SK-N-SH (cell line): ENCODE measurements around the gene TKTL1. TPM values are rescaled to one million over a fixed set of nuclear protein-coding genes. Genes with fewer than 3 reads are reported as not detected.

Source experiments
- CTCF ChIA-PET: fragments of 300-600, 350-600 bp; formaldehyde crosslinking; extraction: SDS; loops from one replicate; lab custom pipeline; 2021; lab: Yijun Ruan, JAX
- POLR2A ChIA-PET: fragments of 350-600 bp; sonication (Branson Sonifier 250); formaldehyde crosslinking; extraction: SDS; loops from one replicate; lab custom pipeline; 2020; ENCODE audit warnings: antibody characterized with exemption, inconsistent platforms; lab: Yijun Ruan, JAX
- DNase-seq: peaks from one replicate; pipeline ENCODE4 v3.0.0; 2012
- H2AFZ ChIP-seq: fragments of 200-600 bp; sonication (generic); 2 replicates; pipeline ENCODE4 v1.8.1; 2016; ENCODE audit warnings: antibody characterized with exemption, mild to moderate bottlenecking, low read depth
- H3F3A ChIP-seq: fragments of 200-600 bp; sonication (generic); replicated peaks from 2 replicates; pipeline ENCODE3; 2016; ENCODE audit warnings: antibody characterized with exemption, mild to moderate bottlenecking; ENCODE audit not compliant: insufficient read depth
- H3K27ac ChIP-seq, 2 experiments: fragments of 200-500 bp in 1 of 2; fragments of 200-600 bp in 1 of 2; sonication (Bioruptor generic) in 1 of 2; sonication (generic), shearing (Covaris generic) in 1 of 2; 2 replicates each; pipeline versions ENCODE4 v1.5.1 to v1.6.1; 2014 to 2016; ENCODE audit warnings: low read depth in 2 of 2, inconsistent platforms in 1 of 2, low read length in 1 of 2, mild to moderate bottlenecking in 1 of 2, mixed read lengths in 1 of 2
- H3K27me3 ChIP-seq: fragments of 200-600 bp; sonication (generic), shearing (Covaris generic); 2 replicates; pipeline ENCODE4 v1.6.1; 2016; ENCODE audit warnings: mixed run types; ENCODE audit not compliant: insufficient read depth
- H3K36me3 ChIP-seq, 2 experiments: fragments of 200-500 bp in 1 of 2; fragments of 200-600 bp in 1 of 2; sonication (Bioruptor generic) in 1 of 2; sonication (generic) in 1 of 2; replicated peaks in 1 of 2; 2 replicates each; pipeline versions ENCODE3 to v1.5.1; 2014 to 2016; ENCODE audit warnings: low read length in 1 of 2, mild to moderate bottlenecking in 1 of 2; ENCODE audit not compliant: insufficient read depth in 2 of 2, control insufficient read depth in 1 of 2
- H3K4me1 ChIP-seq, 2 experiments: fragments of 200-500 bp in 1 of 2; fragments of 200-600 bp in 1 of 2; sonication (Bioruptor generic) in 1 of 2; sonication (generic), shearing (Covaris generic) in 1 of 2; 2 replicates each; pipeline versions ENCODE4 v1.5.1 to v1.6.1; 2014 to 2016; ENCODE audit warnings: low read depth in 1 of 2, low read length in 1 of 2, mixed run types in 1 of 2; ENCODE audit not compliant: insufficient read depth in 2 of 2, control insufficient read depth in 1 of 2
- H3K4me2 ChIP-seq: fragments of 200-600 bp; sonication (generic), shearing (Covaris generic); 2 replicates; pipeline ENCODE4 v1.6.1; 2017; ENCODE audit warnings: mixed run types
- H3K4me3 ChIP-seq, 2 experiments: fragments of 200-500 bp in 1 of 2; fragments of 200-600 bp in 1 of 2; sonication (Bioruptor generic) in 1 of 2; sonication (generic), shearing (Covaris generic) in 1 of 2; 2 replicates each; pipeline versions ENCODE4 v1.5.1 to v1.8.1; 2014 to 2016; ENCODE audit warnings: low read depth in 2 of 2, inconsistent platforms in 1 of 2, low read length in 1 of 2, mild to moderate bottlenecking in 1 of 2, mixed read lengths in 1 of 2, moderate library complexity in 1 of 2
- H3K79me2 ChIP-seq: fragments of 200-600 bp; sonication (generic); 2 replicates; pipeline ENCODE4 v1.8.1; 2017; ENCODE audit warnings: mild to moderate bottlenecking; ENCODE audit not compliant: insufficient read depth
- H3K9ac ChIP-seq: fragments of 200-600 bp; sonication (generic); 2 replicates; pipeline ENCODE4 v1.6.1; 2017; ENCODE audit warnings: mixed run types
- H3K9me2 ChIP-seq: fragments of 200-600 bp; sonication (generic); 2 replicates; pipeline ENCODE4 v1.6.1; 2017; ENCODE audit warnings: mixed run types
- H3K9me3 ChIP-seq: fragments of 200-600 bp; sonication (generic); 2 replicates; pipeline ENCODE4 v1.6.1; 2017; ENCODE audit warnings: mixed run types, mild to moderate bottlenecking, moderate library complexity
- H4K20me1 ChIP-seq: fragments of 200-600 bp; sonication (generic); 2 replicates; pipeline ENCODE4 v1.6.1; 2017; ENCODE audit warnings: mild to moderate bottlenecking, mixed run types; ENCODE audit not compliant: insufficient read depth
- EP300 ChIP-seq, 2 experiments: IDR thresholded peaks; 2 replicates each; pipeline versions ENCODE4 v1.4.0 to v1.6.1; 2012; ENCODE audit warnings: borderline replicate concordance in 1 of 2, low read depth in 1 of 2, low read length in 1 of 2
- FOSL2 ChIP-seq: IDR thresholded peaks from 2 replicates; pipeline ENCODE4 v1.4.0; 2012; ENCODE audit warnings: low read depth, mild to moderate bottlenecking, moderate library complexity, borderline replicate concordance
- GABPA ChIP-seq: IDR thresholded peaks from 2 replicates; pipeline ENCODE4 v1.4.0; 2012; ENCODE audit warnings: low read depth, mild to moderate bottlenecking
- JUND ChIP-seq: IDR thresholded peaks from 2 replicates; pipeline ENCODE4 v1.4.0; 2012
- NFIC ChIP-seq: IDR thresholded peaks from 2 replicates; pipeline ENCODE4 v1.4.0; 2012; ENCODE audit warnings: borderline replicate concordance
- PBX3 ChIP-seq: IDR thresholded peaks from 2 replicates; pipeline ENCODE4; 2012
- POLR2AphosphoS5 ChIP-seq: IDR thresholded peaks from 2 replicates; pipeline ENCODE4 v1.6.1; 2012; ENCODE audit warnings: low read depth, low read length
- RAD21 ChIP-seq: IDR thresholded peaks from 2 replicates; pipeline ENCODE4 v1.6.1; 2012; ENCODE audit warnings: mild to moderate bottlenecking, low read length
- REST ChIP-seq: IDR thresholded peaks from 2 replicates; pipeline ENCODE4 v1.6.1; 2012; ENCODE audit warnings: mild to moderate bottlenecking, low read depth, low read length, moderate library complexity
- TEAD4 ChIP-seq: IDR thresholded peaks from 2 replicates; pipeline ENCODE4 v1.4.0; 2012; ENCODE audit warnings: mild to moderate bottlenecking, borderline replicate concordance; ENCODE audit not compliant: insufficient read depth
- WGBS: methylation state at CpG from one replicate; pipeline ENCODE4 v1.1.6; 2017; ENCODE audit warnings: low lambda C conversion rate; 5-methylcytosine and 5-hydroxymethylcytosine counted together
- polyA plus RNA-seq, 3 experiments: library from polyadenylated mRNA; depleted of rRNA; stranded (reverse); fragments of >200 nt; gene quantifications; 2 replicates each; pipeline ENCODE4 v1.2.3, GENCODE V29; 2012
- TF ChIP-seq, protein P1 (sequence below): fragments of 200-600 bp; sonication (generic); IDR thresholded peaks from 2 replicates; pipeline ENCODE4 v1.6.1; 2017; ENCODE audit warnings: antibody characterized with exemption, mild to moderate bottlenecking, moderate library complexity

TKTL1 gene
- polyA plus RNA-seq, 1 of the 3 experiments (the other 2 are of a cell fraction) = not detected

DNA sequence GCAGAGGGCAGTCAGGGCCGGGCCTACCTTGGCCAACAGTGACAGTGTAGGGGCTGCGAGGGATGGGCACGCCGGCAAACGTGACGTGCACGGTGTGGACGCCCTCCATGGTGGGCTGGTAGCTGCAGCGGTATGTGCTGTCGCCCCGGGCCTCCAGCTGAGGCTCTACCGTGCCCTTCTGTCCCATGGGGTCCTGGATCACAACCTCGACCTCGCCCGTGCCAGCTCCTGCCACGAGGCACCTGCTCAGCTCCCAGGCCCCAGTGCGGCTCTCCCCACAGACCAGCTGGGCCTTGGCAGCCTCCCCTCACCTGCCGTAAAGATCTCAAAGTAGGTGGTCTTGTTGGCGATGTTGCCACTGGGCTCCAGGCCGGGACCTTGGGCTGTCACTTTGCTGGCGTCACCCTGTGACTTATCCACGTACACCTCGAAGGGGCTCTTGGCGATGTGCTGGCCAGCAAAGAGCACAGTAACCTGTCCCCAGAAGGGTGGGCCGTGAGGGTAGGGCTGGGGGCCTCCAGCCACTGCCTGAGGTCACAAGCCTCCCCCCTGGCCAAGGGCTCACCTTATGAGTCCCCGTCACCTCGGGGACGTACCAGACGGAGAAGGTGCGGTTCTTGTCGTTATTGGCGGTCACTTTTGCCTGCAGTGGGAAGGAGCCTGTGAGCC, 70.5 kb downstream of the TKTL1 start:
- no peak overlapping the region for H3K4me3 ChIP-seq
- H3K9ac ChIP-seq = no peak overlapping the region
- 72% methylated on average over 23 of the region's 32 CpGs for WGBS
- CTCF ChIA-PET = no interaction called here
- DNase-seq = no peak
- no peak for TF ChIP-seq RAD21
- TF ChIP-seq REST = no peak
- 0 out of 2 replicates have a peak, but pooled peaks have one; percentile 7 for TF ChIP-seq POLR2AphosphoS5
- peaks cover 96% of the 10 kb centered on the region for H3K79me2 ChIP-seq
- H3F3A ChIP-seq = peaks cover 26% of the 10 kb centered on the region
- no peaks in the 10 kb centered on the region for H3K9me3 ChIP-seq
- H3K27me3 ChIP-seq = no peaks in the 10 kb centered on the region
- H3K4me2 ChIP-seq = peak overlapping the region; percentile 84; the same call in 1 of the 2 replicates
- H3K4me1 ChIP-seq = peaks cover 9 to 17% of the 10 kb centered on the region in 2 experiments; a peak in 2 of 4 replicates
- POLR2A ChIA-PET = interaction anchor here (1.5 to 1.8 kb wide), 2 partner anchors 12 to 19 kb away, joined by 3 to 4 read pairs; no protein-coding TSS in a partner anchor
- H4K20me1 ChIP-seq = peaks cover 76% of the 10 kb centered on the region
- H2AFZ ChIP-seq = no peak overlapping the region
- peak overlapping the region in 1 of 2 experiments; percentile 98; a peak in 2 of 4 replicates for H3K27ac ChIP-seq
- no peaks in the 10 kb centered on the region for H3K9me2 ChIP-seq
- peaks cover 17 to 49% of the 10 kb centered on the region in 2 experiments for H3K36me3 ChIP-seq

- Histone ChIP-seq H4K20me1 (peaks cover 71% of the 10 kb centered on the region), H3K4me2 (peak overlapping the region; percentile 84; the same call in 1 of the 2 replicates), H3K9me3 (no peaks in the 10 kb centered on the region), H3K9me2 (no peaks in the 10 kb centered on the region), H3K9ac (peak overlapping the region; percentile 92; the same call in 1 of the 2 replicates), H3K4me1 (peaks cover 9 to 17% of the 10 kb centered on the region in 2 experiments; a peak in 2 of 4 replicates), H2AFZ (no peak overlapping the region), H3K36me3 (peaks cover 15 to 43% of the 10 kb centered on the region in 2 experiments), H3F3A (peaks cover 22% of the 10 kb centered on the region), H3K79me2 (peaks cover 94% of the 10 kb centered on the region), H3K27ac (peak overlapping the region in 1 of 2 experiments; percentile 98; a peak in 2 of 4 replicates), H3K4me3 (no peak overlapping the region), H3K27me3 (no peaks in the 10 kb centered on the region)
- ChIA-PET CTCF (no interaction called here), POLR2A (interaction anchor here (1.5 to 1.8 kb wide), 2 partner anchors 13 to 19 kb away, joined by 3 to 4 read pairs; no protein-coding TSS in a partner anchor)
- 82% methylated on average over 4 of the region's 11 CpGs for WGBS
- no peak for DNase-seq
- TF ChIP-seq JUND (no peak), GABPA (no peak), EP300 (IDR thresholded peaks at IDR 0.05; ENCODE audit: borderline replicate concordance in 1 of 2, low read depth in 1 of 2, low read length in 1 of 2) (no peak), TEAD4 (no peak), PBX3 (no peak), NFIC (no peak), FOSL2 (no peak), RAD21 (no peak)
- TF ChIP-seq, protein P1, sequence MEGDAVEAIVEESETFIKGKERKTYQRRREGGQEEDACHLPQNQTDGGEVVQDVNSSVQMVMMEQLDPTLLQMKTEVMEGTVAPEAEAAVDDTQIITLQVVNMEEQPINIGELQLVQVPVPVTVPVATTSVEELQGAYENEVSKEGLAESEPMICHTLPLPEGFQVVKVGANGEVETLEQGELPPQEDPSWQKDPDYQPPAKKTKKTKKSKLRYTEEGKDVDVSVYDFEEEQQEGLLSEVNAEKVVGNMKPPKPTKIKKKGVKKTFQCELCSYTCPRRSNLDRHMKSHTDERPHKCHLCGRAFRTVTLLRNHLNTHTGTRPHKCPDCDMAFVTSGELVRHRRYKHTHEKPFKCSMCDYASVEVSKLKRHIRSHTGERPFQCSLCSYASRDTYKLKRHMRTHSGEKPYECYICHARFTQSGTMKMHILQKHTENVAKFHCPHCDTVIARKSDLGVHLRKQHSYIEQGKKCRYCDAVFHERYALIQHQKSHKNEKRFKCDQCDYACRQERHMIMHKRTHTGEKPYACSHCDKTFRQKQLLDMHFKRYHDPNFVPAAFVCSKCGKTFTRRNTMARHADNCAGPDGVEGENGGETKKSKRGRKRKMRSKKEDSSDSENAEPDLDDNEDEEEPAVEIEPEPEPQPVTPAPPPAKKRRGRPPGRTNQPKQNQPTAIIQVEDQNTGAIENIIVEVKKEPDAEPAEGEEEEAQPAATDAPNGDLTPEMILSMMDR = no peak
These were observed 71.1 kb downstream of the TKTL1 start for GRCh38 chrX:154366666-154367055.
